Stimulated activated CD4-positive, alpha-beta T cell treated with anti-CD3 and anti-CD28 coated beads, Interleukin-4, amount 100 ng/mL, for 48 hours (primary cell): ENCODE measurements around the gene SERINC4.
"Not testable (repeated sequence)": the region's sequence is repeated elsewhere in the genome, so short reads cannot be mapped to it uniquely, and the experiment has no call there.

Source experiments
- DNase-seq, 2 donors: peaks; one replicate each; pipeline ENCODE4 v3.0.0-alpha.2; 2020; ENCODE audit warnings: low read depth in 2 of 2

SERINC4 gene

DNA sequence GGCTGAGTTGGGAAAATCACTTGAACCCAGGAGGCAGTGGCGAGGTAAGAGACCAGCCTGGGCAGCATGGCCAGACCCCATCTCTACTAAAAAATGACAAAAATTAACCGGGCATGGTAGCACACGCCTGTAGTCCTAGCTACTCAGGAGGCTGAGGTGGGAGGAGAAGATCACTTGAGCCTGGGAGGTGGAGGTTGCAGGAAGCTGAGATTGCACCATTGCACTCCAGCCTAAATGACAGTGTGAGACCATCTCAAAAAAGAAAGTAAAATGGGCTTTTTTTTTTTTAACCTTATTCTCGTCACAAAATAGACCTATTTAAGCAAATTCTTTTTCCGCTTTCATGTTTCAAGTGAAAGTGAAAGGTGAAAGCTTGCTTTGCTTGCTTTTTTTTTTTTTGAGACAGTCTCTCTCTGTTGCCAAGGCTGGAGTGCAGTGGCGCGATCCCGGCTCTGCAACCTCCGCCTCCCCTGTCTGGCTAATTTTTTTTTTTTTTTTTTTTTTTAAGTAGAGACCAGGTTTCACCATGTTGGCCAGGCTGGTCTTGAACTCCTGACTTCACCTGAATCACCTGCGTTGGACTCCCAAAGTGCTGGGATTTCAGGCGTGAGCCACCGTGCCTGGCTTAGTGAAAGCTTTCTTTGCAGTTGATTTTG, 50.2 kb downstream of the SERINC4 start:
- DNase-seq: peak in 1 of 2 donors; percentile 29

DNA sequence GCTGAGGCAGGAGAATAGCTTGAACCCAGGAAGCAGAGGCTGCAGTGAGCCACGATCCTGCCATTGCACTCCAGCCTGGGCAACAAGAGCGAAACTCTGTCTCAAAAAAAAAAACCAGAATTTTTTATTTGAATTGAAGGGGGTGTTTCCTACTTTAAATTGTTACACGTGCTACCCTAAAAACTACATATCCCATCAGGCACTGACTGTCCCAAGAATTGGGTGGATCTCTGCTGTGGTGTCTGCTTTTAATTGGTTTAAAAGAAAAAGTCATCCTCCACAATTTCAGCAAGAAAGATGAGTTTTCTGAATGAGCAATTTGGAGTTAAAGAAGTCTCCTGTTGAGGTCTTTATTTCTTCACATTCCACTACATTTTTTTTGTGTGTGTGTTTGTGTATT, 51.6 kb downstream of the SERINC4 start:
- DNase-seq: no peak

- not testable (repeated sequence) for DNase-seq
Observed at GRCh38 chr15:43746903-43747309, 53.1 kb downstream of the SERINC4 start.

- DNase-seq: peak; percentile 85 to 89
Observed at GRCh38 chr15:43746245-43746902, 53.6 kb downstream of the SERINC4 start, which contains the start of gene PDIA3. Gene PDIA3, plus strand, starts transcription at chr15:43746438. Its CDS starts 102 bp downstream, at chr15:43746540.
